Inferior parietal cortex (tissue), 1 donor: Measurements from ENCODE around the gene OPN5.

Source experiments
- DNase-seq: peaks from one replicate; pipeline ENCODE4 v3.0.0-alpha.2; 2016; ENCODE audit errors: extremely low spot score

The OPN5 gene

DNA sequence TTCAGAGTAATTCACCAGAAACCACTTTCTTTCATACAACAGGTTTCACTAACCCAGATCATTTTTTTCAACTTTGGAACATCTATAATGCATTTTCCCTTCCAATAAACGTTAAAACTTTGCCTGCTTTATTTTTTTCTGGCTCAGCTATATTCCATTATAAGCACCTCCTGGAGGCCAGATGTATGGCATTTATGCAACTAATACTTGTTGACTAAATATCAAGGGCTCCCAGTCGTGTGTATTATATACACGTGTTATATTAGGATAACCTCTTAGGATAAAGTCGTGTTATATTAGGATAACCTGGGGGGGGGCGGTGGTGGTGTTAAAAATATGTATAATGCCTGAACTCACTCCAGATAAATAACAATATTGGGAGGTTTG lies 6.7 kb downstream of the OPN5 start:
- no peak for DNase-seq

DNA sequence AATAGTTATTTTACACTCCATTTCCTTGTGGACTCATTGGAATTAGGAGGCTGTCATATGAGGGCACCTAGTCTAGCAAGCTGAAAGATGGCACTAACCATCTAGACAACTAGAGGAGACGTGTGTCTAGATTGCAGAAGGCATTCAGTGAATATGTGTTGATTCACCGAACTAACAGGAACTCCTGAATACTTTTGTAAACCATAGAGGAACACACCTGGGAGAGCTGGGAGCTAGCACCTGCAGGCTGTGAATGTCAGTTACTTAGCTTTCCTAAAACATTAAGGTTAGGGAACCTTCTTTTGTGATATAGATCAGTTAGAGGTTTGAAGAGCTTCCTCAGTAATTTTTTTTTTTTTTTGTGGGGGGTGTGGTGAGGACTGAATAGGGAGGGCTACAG lies 7.7 kb downstream of the OPN5 start:
- no peak for DNase-seq

DNA sequence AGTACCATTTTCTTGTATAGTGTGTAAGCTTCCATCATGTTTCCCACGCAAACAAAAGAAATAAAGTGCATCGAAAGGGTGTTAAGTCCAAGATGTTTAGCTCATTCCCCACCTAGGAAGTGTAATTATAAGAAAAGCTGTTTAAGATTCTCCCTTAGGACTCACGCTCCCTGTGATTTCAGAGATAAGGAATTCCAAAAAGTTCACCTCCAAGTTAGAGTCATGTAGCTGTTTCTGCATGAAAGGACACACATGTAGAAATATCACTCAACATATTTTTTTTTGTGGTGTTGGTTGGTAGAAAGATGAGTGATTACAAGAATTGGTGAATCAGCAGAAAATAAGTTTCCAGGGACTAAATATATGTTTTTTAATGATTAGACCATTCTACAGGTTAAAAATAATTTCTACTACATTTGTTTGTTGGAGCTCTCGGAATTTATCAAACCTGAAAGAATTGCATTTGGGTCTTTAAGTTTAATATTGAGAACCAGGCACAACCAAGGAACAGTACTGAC lies 10.4 kb downstream of the OPN5 start:
- no peak for DNase-seq

DNA sequence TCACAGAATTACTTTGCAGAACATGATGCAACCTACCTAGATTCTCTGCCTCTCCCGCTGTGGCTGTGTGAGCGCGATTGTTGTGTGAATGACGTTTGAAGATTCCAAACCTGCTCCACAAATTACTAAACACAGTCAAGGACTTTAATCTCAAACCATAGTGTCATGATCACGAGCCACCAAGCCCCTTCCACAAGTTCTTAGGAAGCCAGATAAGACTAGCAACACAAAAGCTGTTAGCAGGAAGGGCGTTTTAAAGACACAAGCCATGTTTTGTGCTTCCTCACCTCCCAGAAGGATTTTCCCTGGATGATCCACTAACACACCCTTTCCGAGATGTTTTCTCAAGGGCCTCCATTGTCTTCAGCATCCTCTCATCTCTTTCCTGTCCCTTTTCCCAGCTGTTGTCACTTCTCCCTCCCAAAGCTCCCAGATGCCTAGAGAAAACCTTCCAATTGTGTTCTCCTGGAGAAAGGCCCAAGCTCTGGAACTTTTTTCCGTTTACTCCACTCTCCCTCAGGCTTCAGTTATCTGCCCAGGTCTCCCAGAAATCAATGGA lies 12.8 kb downstream of the OPN5 start:
- DNase-seq, result no peak

DNA sequence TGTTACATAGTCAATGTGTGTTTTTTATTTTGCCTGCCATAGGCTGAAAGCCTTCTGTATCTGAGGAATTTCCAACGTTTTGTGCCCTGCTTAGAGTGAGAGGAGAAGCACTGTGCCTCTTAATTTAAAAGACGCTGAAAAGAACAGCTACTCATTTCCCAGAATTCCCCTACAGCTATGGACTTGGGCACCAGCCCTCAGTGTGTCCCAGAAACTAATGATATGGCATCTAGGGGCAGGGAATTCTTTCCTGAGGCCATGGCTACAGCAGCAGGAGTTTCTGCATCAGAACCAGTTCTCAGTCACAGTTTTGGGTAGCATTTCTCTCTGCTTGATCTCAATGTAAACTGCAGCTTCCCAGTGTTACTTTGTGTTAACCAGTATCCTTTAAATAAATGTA lies 20.2 kb downstream of the OPN5 start:
- DNase-seq, result no peak

DNA sequence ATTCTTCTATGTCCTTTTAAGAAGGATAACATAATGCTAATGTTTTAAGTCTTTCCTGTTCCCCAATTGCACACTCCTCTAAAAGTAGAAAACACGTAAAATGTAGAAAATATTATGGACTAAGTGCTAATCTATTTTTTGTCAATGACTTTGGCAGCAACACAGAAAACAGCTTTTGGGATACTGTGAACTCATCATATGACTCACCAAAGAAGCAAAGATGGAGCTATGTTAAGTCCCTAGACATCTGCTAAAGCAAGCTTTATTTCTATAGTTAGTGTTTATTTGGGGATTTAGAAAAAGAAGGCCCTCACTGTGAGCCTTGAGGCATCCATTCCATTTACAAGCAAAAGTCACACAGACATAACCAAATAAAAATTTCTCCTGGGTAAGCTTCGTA lies 23.0 kb downstream of the OPN5 start:
- DNase-seq, result peak; percentile 40

DNA sequence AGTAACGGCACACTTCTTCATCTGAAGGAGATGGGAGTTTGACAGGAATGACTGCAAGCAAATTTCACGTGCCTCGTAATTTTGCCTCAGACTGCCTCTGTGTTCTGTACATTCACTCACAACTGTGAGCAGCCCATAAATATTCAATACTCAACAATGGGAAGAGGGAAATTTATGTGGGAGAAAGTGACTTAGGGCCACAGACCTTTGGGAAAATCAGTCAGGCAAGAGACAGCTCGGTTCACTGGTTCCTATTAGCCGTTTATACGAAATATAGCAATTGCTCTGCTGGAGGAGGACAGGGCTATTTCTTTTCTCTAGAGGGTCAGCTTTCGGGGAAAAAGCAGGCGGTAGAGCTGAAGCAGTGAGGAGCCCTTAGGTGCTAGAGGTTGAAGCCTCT lies 28.0 kb downstream of the OPN5 start:
- no peak for DNase-seq

DNA sequence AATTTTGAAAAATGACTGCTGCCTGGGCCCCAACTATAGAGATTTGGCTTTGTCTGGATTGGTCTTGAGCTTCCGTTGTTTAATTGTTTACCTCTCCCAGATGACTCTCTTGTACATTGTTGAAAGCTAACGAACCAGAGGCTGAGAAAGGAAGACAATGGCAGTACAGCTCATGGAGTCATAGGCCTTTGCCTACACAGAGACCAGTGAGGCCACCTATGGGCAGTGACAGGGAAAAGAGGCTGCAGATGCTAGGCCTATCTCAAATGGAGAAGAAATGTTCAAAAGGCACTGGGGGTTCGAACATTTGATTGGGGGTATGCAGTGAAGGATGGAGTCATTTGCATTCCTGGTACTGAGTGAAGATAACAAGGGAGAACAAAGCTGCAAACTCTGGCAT lies 29.1 kb downstream of the OPN5 start:
- DNase-seq, result no peak

DNA sequence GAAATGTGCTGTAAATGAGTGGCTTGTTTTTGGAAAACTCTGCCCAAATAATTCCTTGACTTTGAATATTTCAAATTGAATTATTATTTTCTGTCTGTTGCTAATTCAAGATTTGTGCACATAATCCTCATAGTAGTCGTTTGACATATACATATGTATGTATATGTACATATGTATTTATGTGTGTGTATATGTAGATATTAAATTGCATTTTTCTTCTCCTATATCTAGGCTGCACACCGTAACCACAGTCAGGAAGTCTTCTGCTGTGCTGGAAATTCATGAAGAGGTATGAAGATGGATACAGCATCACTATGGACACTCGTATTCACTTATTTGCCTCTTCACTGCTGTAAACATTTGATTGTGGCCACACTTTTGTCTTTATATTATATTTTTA lies 29.6 kb downstream of the OPN5 start:
- no peak for DNase-seq

DNA sequence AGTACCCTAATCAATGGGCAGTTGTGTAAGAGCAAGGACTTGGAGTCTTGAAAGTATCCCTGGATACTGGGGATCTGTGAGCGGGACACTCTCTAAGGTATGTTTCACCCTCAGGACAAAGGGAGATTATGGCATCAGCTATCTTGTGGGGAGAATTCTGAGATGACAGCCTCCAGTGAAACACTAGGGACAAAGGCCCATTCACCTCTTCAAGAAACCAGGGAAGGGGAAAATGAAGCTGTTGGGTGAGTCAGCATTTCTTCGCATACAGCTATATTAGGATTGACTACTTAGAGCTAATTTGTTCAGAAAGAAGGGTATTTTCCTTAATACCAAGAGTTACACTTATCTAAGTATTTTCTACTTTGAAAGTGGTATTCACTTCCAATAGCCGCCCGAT lies 35.9 kb downstream of the OPN5 start:
- no peak for DNase-seq

DNA sequence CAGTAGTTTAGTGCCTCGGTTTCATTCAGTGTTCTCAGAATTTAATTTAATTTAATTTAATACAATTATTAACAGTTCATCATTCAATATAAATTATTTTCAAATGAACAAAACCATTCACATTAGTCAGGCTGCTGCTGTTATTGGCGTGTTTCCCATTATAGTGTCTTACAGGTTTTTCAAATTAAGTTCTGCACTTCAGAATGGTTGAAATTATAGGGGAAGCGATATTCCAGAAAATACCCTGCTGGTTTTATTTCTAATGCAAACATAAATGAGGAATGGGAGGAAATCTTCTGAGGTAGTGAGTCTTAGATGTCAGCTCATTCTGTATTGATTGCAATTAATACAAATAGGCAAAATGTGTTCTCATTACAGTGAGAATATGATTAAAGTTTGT lies 37.6 kb downstream of the OPN5 start:
- no peak for DNase-seq

DNA sequence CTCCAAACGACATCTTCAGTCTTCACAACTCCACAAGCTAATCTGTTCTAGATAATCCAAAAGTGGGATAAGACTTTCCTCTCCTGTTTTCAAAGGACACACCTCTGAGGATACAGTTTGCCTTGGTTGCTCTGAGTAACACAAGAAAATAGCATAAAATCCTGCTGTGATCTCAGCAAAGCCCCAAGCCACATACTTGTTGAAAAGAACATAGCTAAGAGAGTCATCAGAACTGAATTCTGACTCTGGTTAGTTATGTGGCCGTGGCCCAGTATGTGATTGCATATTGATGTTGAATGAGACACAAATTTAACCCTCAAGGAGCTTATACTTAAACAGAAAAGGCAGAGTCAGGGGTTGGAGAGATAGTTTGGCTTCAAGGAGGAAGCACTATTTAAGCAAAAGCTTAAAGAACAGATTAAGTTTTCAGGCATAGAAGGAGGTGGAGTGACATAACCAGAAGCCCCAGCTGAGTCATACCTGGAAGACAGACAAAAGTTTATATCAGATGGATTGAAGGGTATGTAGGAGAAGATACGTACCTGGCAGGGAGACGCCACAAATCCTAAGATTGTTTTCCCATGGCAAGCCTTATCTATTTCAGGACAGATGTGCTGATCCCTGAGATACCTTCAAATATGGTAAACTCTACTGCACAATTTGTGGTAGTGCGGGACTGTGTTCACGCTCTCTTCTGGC lies 41.2 kb downstream of the OPN5 start:
- no peak for DNase-seq

DNA sequence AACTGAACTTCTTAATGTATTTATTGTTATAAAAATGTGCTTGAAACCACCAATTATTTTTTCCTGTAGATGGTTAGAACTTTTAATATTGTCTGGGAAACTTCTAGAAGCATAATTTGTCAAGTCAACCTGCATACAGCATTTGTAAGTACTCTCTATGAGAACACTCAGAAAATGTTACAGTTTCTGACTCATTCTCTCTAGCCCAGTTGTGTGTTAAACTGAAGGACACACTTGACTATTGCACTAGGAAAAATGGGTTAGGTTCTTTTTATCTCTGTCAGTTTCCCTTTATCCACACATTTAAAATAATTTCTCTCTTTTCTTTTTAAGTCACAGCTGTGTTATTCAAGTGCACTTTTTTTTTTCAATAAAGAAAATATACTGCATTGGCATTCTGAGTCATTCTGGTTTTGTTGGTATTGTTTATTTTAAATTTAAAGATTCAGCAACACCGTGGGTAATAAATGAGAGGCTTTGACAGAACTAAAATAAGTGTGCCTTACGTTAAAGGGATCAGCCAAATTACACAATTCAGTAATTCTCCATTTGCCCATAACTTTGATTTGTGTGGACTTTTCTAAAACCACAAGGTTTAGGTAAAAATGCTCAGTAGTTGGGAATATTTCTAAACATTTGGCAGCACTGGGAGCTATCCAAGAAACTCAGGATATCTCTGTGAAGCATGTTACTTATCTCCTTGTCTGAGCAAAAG lies 50.7 kb downstream of the OPN5 start:
- peak; percentile 9 for DNase-seq

DNA sequence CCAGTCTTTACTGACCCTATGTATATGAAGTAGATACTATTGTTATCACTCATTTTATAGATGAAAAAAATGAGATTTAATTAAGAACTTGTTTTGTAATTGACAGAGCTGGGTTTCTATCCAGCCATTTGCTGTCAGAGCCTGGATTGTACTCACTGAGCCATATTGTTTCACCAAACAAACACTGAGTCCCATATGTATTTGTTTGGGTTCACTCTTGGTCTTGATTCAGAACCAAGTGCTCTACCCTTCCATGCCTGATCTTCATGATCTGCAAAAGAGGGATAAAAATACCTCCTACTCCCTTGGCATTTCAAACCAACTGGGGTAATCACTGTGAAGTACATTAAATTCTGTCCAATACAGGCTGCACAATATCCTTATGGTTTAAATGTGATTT lies 52.4 kb downstream of the OPN5 start:
- no peak for DNase-seq

DNA sequence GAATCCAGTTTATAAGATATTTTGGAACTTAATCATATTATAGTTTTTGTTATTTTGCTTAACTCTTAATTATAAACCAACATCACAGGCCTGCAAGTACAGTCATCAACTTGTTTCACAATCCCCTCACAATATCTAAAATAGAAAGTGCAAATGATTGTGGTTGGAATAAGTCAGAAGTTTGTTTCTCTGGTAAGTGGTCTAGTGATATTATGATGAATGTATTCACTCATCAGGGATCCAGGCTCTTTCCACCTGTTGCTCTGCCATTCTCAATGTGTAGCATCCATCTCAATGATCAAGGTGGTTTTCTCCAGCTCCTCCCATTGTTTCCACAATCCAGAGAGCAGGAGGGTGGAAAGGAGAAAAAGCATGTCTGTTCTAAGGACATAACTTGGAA lies 54.2 kb downstream of the OPN5 start:
- no peak for DNase-seq

DNA sequence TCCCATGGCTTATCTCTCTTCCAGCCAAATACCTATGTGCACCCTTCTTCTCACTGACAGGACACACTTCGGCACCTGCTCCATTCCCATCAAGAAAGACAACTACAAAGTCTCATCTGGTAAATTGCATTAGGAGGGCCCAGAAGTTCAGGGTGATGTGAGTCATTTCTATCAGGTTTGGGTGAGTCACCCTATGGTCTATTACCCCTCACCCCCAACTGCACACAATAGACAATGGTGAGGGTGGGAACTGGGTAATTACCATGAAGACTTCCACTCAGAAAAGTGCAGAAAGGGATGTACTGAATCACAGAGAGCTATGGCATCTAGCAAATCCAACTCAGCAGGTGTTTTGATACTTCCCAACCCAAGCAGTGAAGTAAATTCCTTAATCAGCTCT lies 54.8 kb downstream of the OPN5 start:
- DNase-seq, result no peak

DNA sequence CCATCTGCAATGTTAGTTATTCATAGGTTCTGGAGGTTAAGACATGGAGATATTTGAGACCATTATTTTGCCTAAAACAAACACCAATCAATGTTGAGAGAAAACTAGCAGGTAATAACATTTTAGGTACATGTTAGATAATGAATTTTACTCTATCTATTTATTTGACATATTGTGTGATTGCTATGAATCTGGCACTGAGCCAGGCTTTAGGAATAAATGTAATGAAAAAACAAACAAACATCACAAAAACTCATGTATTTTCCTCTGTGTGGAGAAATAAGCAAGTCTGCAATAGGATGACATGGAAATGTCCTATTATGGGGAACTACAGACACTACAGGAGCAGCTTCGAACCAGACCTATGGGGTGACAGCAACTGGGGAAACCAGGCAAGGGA lies 57.8 kb downstream of the OPN5 start:
- no peak for DNase-seq

DNA sequence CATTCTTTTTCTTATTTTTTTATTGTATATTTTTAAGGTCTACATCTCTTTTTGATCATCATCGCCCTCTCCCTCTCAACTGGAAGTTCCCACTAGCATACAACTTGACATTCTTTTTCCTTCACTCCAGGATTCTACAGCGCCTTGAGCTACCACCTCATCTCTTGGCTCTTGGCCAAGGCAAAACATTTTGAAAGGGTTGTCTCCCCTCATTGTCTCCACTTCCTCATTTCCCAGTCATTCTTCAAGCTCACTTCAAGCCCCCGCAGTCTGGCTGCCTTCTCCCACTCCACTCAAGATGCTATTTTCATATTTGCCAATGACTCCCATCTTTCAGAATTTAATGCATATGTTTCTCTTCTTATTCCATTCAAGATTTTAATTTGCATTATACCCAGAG lies 63.0 kb downstream of the OPN5 start:
- DNase-seq, result no peak

DNA sequence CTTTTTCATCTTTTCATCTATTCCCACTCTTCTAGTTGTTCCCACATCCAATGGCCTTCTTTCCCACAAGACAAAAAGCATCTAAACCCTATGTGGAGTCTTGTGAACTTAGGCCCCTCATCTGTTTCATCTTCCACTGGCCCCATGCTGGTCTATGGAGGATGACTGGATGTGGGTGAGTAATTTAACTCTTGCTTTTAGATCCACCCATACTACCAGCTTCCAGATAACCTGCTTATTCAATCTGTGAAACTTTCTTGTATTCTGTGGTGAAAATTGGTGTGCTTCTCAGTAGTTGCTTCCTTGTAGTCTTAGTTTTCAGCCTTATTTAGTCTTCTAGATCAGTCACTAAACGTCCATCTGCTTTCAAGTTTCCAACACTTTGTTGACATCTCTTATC lies 64.9 kb downstream of the OPN5 start:
- DNase-seq, result no peak

DNA sequence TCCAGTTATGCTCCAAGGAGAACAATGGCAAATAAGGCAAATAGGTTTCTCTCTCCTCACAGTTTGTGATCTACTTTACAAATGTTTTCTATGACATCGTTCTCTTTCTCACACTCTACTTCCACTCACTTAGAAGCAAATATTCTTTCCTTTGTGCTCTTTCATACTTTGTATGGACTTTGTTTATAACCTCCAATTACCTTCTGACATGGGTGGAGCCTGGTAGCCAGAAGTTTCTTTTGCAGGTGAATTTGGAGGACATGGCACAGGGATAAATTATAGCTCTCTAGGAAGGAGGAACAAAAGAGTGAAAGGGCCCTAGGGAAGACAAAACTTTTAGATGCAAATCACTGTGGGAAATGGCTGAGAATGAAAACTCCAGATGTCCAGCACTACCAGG lies 69.3 kb downstream of the OPN5 start:
- DNase-seq, result no peak

DNA sequence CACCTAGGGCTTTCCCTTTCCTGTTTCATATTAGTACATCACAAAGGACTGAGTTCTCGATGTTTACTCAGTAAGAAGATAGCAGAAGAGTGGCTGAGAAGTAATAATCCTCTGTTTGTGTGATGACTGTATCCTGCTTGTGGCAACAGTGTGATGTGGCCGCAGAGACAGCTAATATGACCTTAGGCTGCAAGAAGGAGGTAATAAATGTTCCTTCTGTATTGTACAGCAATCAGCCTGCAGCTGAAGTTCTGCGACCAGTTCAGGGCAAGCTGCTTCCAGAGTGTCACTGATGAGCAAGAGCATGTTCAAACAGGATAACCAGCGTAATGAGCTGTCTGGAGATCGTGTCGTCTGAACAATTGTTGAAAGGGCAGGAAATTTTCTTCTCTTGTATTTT lies 70.9 kb downstream of the OPN5 start:
- no peak for DNase-seq

DNA sequence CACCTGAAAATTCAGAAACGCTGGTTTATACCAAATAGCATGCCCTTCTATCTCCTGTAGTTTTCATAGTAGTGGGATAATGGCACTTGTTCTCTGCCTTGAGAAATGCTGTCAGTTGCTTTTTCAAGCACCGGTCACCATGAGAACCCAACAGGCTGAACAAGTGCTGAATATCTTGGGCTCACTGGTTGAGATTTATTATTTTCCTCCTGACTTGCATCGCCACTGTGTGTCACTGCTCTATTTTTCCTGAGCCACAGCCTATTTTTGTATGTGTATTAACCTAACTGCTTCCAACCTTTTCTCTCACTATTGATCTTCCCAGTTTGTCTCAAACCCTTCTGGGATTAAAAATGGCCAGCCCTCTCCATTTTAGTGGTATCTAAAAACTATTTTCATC lies 71.9 kb downstream of the OPN5 start:
- peak; percentile 32 for DNase-seq

DNA sequence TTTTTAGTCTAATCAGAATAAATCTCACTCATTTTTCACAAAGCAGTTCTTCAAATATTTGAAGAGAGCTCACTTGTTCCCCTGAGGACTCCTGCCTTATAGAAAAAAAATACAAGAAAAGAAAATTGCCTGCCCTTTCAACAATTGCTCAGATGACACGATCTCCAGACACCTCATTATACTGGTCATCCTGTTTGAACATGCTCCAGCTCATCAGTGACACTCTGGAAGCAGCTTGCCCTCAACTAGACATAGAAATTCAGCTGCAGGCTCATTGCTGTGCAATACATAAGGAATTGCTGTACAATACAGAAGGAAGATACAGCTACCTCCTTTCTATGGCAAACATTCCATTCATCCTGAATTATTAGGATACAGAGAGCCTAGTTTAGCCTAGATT lies 73.1 kb downstream of the OPN5 start:
- DNase-seq, result no peak
